ENCODE data around the gene MSI2. TPM values are rescaled to one million over a fixed set of nuclear protein-coding genes. Genes with fewer than 3 reads are reported as not detected.
A peak's percentile ranks its signal among the peaks of the same experiment; 100 is the strongest.

The MSI2 gene
- total RNA-seq, 1 experiment from 2014 or later = 169 TPM

- no peak overlapping the region for H3K9ac ChIP-seq (ENCODE audit: low read length)
- H3K27me3 ChIP-seq (ENCODE audit: low read length) = no peaks in the 10 kb centered on the region
- H3K79me2 ChIP-seq (ENCODE audit: low read length) = no peaks in the 10 kb centered on the region
- H3K4me3 ChIP-seq (ENCODE audit: low read length) = no peak overlapping the region
- H3K36me3 ChIP-seq (ENCODE audit: insufficient read depth, low read length) = peaks cover 4% of the 10 kb centered on the region
- H3K9me2 ChIP-seq (replicated peaks; ENCODE audit: insufficient read depth, low read length) = no peaks in the 10 kb centered on the region
- H3K27ac ChIP-seq (ENCODE audit: low read length) = no peak overlapping the region
- no peak overlapping the region for H2AFZ ChIP-seq (ENCODE audit: low read length)
- H3K4me1 ChIP-seq (ENCODE audit: low read length) = no peaks in the 10 kb centered on the region
- no peak overlapping the region for H3K4me2 ChIP-seq (ENCODE audit: low read depth, low read length, poor library complexity, severe bottlenecking)
- no peaks in the 10 kb centered on the region for H3K9me3 ChIP-seq (ENCODE audit: low read length)
- no peak for DNase-seq
- H4K20me1 ChIP-seq (ENCODE audit: insufficient read depth, low read depth, low read length) = no peaks in the 10 kb centered on the region
Measured at GRCh38 chr17:57651996-57652395, 395.7 kb downstream of the MSI2 start.

GRCh38 chr17:57652811-57653210 is 396.5 kb downstream of the MSI2 start:
- H3K4me3 ChIP-seq (ENCODE audit: low read length) = no peak overlapping the region
- no peaks in the 10 kb centered on the region for H4K20me1 ChIP-seq (ENCODE audit: insufficient read depth, low read depth, low read length)
- peaks cover 4% of the 10 kb centered on the region for H3K36me3 ChIP-seq (ENCODE audit: insufficient read depth, low read length)
- H3K9me2 ChIP-seq (replicated peaks; ENCODE audit: insufficient read depth, low read length) = no peaks in the 10 kb centered on the region
- H3K79me2 ChIP-seq (ENCODE audit: low read length) = peaks cover 4% of the 10 kb centered on the region; the same call in 1 of the 2 replicates
- no peak for DNase-seq
- no peak overlapping the region for H3K27ac ChIP-seq (ENCODE audit: low read length)
- H3K9ac ChIP-seq (ENCODE audit: low read length) = no peak overlapping the region
- no peak overlapping the region for H2AFZ ChIP-seq (ENCODE audit: low read length)
- no peak overlapping the region for H3K4me2 ChIP-seq (ENCODE audit: low read depth, low read length, poor library complexity, severe bottlenecking)
- no peaks in the 10 kb centered on the region for H3K9me3 ChIP-seq (ENCODE audit: low read length)
- no peaks in the 10 kb centered on the region for H3K27me3 ChIP-seq (ENCODE audit: low read length)
- no peaks in the 10 kb centered on the region for H3K4me1 ChIP-seq (ENCODE audit: low read length)

GRCh38 chr17:57653279-57653678 is 397.0 kb downstream of the MSI2 start:
- Histone ChIP-seq H3K4me1 (ENCODE audit: low read length) (no peaks in the 10 kb centered on the region), H3K9ac (ENCODE audit: low read length) (no peak overlapping the region), H3K4me2 (ENCODE audit: low read depth, low read length, poor library complexity, severe bottlenecking) (no peak overlapping the region), H3K4me3 (ENCODE audit: low read length) (no peak overlapping the region), H4K20me1 (ENCODE audit: insufficient read depth, low read depth, low read length) (no peaks in the 10 kb centered on the region), H3K27ac (ENCODE audit: low read length) (no peak overlapping the region), H3K9me2 (replicated peaks; ENCODE audit: insufficient read depth, low read length) (no peaks in the 10 kb centered on the region), H3K27me3 (ENCODE audit: low read length) (no peaks in the 10 kb centered on the region), H3K9me3 (ENCODE audit: low read length) (no peaks in the 10 kb centered on the region), H2AFZ (ENCODE audit: low read length) (no peak overlapping the region), H3K79me2 (ENCODE audit: low read length) (peaks cover 5% of the 10 kb centered on the region; the same call in 1 of the 2 replicates), H3K36me3 (ENCODE audit: insufficient read depth, low read length) (peaks cover 6% of the 10 kb centered on the region)
- no peak for DNase-seq

GRCh38 chr17:57654040-57654775 is 397.9 kb downstream of the MSI2 start:
- no peak for DNase-seq
- H3K9ac ChIP-seq (ENCODE audit: low read length) = no peak overlapping the region
- H3K36me3 ChIP-seq (ENCODE audit: insufficient read depth, low read length) = peaks cover 13% of the 10 kb centered on the region
- H3K27ac ChIP-seq (ENCODE audit: low read length) = no peak overlapping the region
- no peak overlapping the region for H3K4me3 ChIP-seq (ENCODE audit: low read length)
- no peaks in the 10 kb centered on the region for H3K4me1 ChIP-seq (ENCODE audit: low read length)
- H3K27me3 ChIP-seq (ENCODE audit: low read length) = no peaks in the 10 kb centered on the region
- no peak overlapping the region for H2AFZ ChIP-seq (ENCODE audit: low read length)
- no peaks in the 10 kb centered on the region for H3K9me3 ChIP-seq (ENCODE audit: low read length)
- H3K4me2 ChIP-seq (ENCODE audit: low read depth, low read length, poor library complexity, severe bottlenecking) = no peak overlapping the region
- H3K79me2 ChIP-seq (ENCODE audit: low read length) = peaks cover 7% of the 10 kb centered on the region
- no peaks in the 10 kb centered on the region for H4K20me1 ChIP-seq (ENCODE audit: insufficient read depth, low read depth, low read length)
- no peaks in the 10 kb centered on the region for H3K9me2 ChIP-seq (replicated peaks; ENCODE audit: insufficient read depth, low read length)

- peaks cover 5% of the 10 kb centered on the region; the same call in 1 of the 2 replicates for H3K4me1 ChIP-seq (ENCODE audit: low read length)
- no peaks in the 10 kb centered on the region for H3K27me3 ChIP-seq (ENCODE audit: low read length)
- no peak overlapping the region for H3K27ac ChIP-seq (ENCODE audit: low read length)
- H3K36me3 ChIP-seq (ENCODE audit: insufficient read depth, low read length) = peaks cover 21% of the 10 kb centered on the region
- H3K79me2 ChIP-seq (ENCODE audit: low read length) = peaks cover 9% of the 10 kb centered on the region
- H3K9ac ChIP-seq (ENCODE audit: low read length) = no peak overlapping the region
- no peak for DNase-seq
- no peaks in the 10 kb centered on the region for H4K20me1 ChIP-seq (ENCODE audit: insufficient read depth, low read depth, low read length)
- no peak overlapping the region for H3K4me3 ChIP-seq (ENCODE audit: low read length)
- no peak overlapping the region for H3K4me2 ChIP-seq (ENCODE audit: low read depth, low read length, poor library complexity, severe bottlenecking)
- H2AFZ ChIP-seq (ENCODE audit: low read length) = no peak overlapping the region
- no peaks in the 10 kb centered on the region for H3K9me2 ChIP-seq (replicated peaks; ENCODE audit: insufficient read depth, low read length)
- H3K9me3 ChIP-seq (ENCODE audit: low read length) = no peaks in the 10 kb centered on the region
Measured at GRCh38 chr17:57655553-57655952, 399.2 kb downstream of the MSI2 start.

- H3K4me3 ChIP-seq (ENCODE audit: low read length) = no peak overlapping the region
- H4K20me1 ChIP-seq (ENCODE audit: insufficient read depth, low read depth, low read length) = no peaks in the 10 kb centered on the region
- H3K36me3 ChIP-seq (ENCODE audit: insufficient read depth, low read length) = peaks cover 27% of the 10 kb centered on the region
- H3K9me2 ChIP-seq (replicated peaks; ENCODE audit: insufficient read depth, low read length) = no peaks in the 10 kb centered on the region
- no peaks in the 10 kb centered on the region for H3K9me3 ChIP-seq (ENCODE audit: low read length)
- H3K4me1 ChIP-seq (ENCODE audit: low read length) = peaks cover 21% of the 10 kb centered on the region
- H3K9ac ChIP-seq (ENCODE audit: low read length) = no peak overlapping the region
- no peak overlapping the region for H3K27ac ChIP-seq (ENCODE audit: low read length)
- no peak overlapping the region for H2AFZ ChIP-seq (ENCODE audit: low read length)
- DNase-seq = no peak
- H3K79me2 ChIP-seq (ENCODE audit: low read length) = peaks cover 9% of the 10 kb centered on the region
- H3K27me3 ChIP-seq (ENCODE audit: low read length) = no peaks in the 10 kb centered on the region
- H3K4me2 ChIP-seq (ENCODE audit: low read depth, low read length, poor library complexity, severe bottlenecking) = no peak overlapping the region
Measured at GRCh38 chr17:57657211-57657610, 400.9 kb downstream of the MSI2 start.

- H3K27ac ChIP-seq (ENCODE audit: low read length) = peak overlapping the region; percentile 28; the same call in 1 of the 2 replicates
- H3K4me2 ChIP-seq (ENCODE audit: low read depth, low read length, poor library complexity, severe bottlenecking) = no peak overlapping the region
- H3K9ac ChIP-seq (ENCODE audit: low read length) = no peak overlapping the region
- H3K9me2 ChIP-seq (replicated peaks; ENCODE audit: insufficient read depth, low read length) = no peaks in the 10 kb centered on the region
- H3K79me2 ChIP-seq (ENCODE audit: low read length) = peaks cover 26% of the 10 kb centered on the region
- no peak overlapping the region for H3K4me3 ChIP-seq (ENCODE audit: low read length)
- H4K20me1 ChIP-seq (ENCODE audit: insufficient read depth, low read depth, low read length) = no peaks in the 10 kb centered on the region
- no peaks in the 10 kb centered on the region for H3K27me3 ChIP-seq (ENCODE audit: low read length)
- peaks cover 63% of the 10 kb centered on the region for H3K4me1 ChIP-seq (ENCODE audit: low read length)
- no peak for DNase-seq
- H3K9me3 ChIP-seq (ENCODE audit: low read length) = no peaks in the 10 kb centered on the region
- H3K36me3 ChIP-seq (ENCODE audit: insufficient read depth, low read length) = peaks cover 26% of the 10 kb centered on the region
- no peak overlapping the region for H2AFZ ChIP-seq (ENCODE audit: low read length)
Measured at GRCh38 chr17:57662041-57662440, 405.7 kb downstream of the MSI2 start.

- Histone ChIP-seq H3K4me1 (ENCODE audit: low read length) (peaks cover 63% of the 10 kb centered on the region), H3K36me3 (ENCODE audit: insufficient read depth, low read length) (peaks cover 26% of the 10 kb centered on the region), H3K27ac (ENCODE audit: low read length) (peak overlapping the region; percentile 67; the same call in 1 of the 2 replicates), H3K27me3 (ENCODE audit: low read length) (no peaks in the 10 kb centered on the region), H3K4me2 (ENCODE audit: low read depth, low read length, poor library complexity, severe bottlenecking) (peak overlapping the region; percentile 37), H3K9ac (ENCODE audit: low read length) (no peak overlapping the region), H3K9me3 (ENCODE audit: low read length) (no peaks in the 10 kb centered on the region), H4K20me1 (ENCODE audit: insufficient read depth, low read depth, low read length) (no peaks in the 10 kb centered on the region), H3K9me2 (replicated peaks; ENCODE audit: insufficient read depth, low read length) (no peaks in the 10 kb centered on the region), H3K79me2 (ENCODE audit: low read length) (peaks cover 23% of the 10 kb centered on the region), H3K4me3 (ENCODE audit: low read length) (no peak overlapping the region), H2AFZ (ENCODE audit: low read length) (no peak overlapping the region)
- peak; percentile 92 for DNase-seq
Measured at GRCh38 chr17:57662644-57663308, 406.5 kb downstream of the MSI2 start.
